Effector memory CD8-positive, alpha-beta T cell (primary cell): ENCODE data around the gene SLC34A1.
"Not testable (repeated sequence)": the region's sequence is repeated elsewhere in the genome, so short reads cannot be mapped to it uniquely, and the experiment has no call there.

Source experiments
- ATAC-seq: fragments of 150-1000 bp; cut with Tn5 transposase; replicated peaks from 2 replicates; pipeline ENCODE4 v1.10.0; 2021; ENCODE audit warnings: mild to moderate bottlenecking, moderate library complexity
- DNase-seq, 3 experiments: peaks; one replicate each; pipeline ENCODE4 v3.0.0; 2021
- H3K27ac Mint-ChIP-seq, 2 donors: one replicate each; pipeline ENCODE4 v1.8.0; 2022; ENCODE audit warnings: mild to moderate bottlenecking in 2 of 2, mixed read lengths in 2 of 2, moderate library complexity in 2 of 2
- H3K27me3 Mint-ChIP-seq, 2 donors: one replicate each; pipeline ENCODE4 v1.8.0; 2022; ENCODE audit warnings: mixed read lengths in 2 of 2
- H3K36me3 Mint-ChIP-seq: one replicate; pipeline ENCODE4 v1.8.0; 2022; ENCODE audit warnings: mild to moderate bottlenecking, moderate library complexity, mixed read lengths; ENCODE audit not compliant: insufficient read depth
- H3K4me1 Mint-ChIP-seq, 2 donors: one replicate each; pipeline ENCODE4 v1.8.0; 2022; ENCODE audit warnings: low read depth in 2 of 2, mixed read lengths in 2 of 2
- H3K4me3 Mint-ChIP-seq, 2 donors: one replicate each; pipeline ENCODE4 v1.8.0; 2022; ENCODE audit warnings: mild to moderate bottlenecking in 2 of 2, mixed read lengths in 2 of 2, moderate library complexity in 2 of 2
- H3K9me3 Mint-ChIP-seq, 2 donors: one replicate each; pipeline ENCODE4 v1.8.0; 2022; ENCODE audit warnings: mixed read lengths in 2 of 2

The SLC34A1 gene

DNA sequence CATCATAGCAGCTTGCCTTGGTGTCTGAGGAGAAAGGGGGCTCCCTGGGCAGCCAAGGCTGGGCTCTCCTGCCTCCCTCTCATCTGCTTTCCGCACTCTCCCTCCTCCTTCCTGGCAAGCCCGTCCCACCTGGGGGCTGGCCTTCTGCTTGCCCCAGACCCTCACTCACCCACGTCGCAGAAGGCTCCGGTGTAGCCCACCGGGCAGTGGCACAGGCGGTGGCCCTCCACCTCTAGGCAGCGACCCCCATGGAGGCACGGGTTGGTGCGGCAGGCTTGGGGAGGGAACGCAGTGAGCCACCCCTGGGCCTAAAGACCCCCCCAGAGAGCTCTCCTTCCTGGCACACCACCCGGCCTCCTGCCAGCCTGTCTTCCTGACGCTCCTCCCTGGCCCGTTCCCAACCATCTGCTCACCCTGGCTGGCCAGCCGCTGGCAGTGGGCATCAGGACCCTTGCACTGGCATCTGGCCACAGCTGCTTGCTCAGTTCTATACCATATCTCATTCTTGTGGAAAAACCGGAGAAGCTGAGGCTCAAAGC is 20.5 kb downstream of the SLC34A1 start:
- Mint-ChIP-seq H3K4me3 (peak overlapping the region; percentile 85 to 87), H3K4me1 (peaks cover 40 to 43% of the 10 kb centered on the region in 2 donors), H3K9me3 (no peaks in the 10 kb centered on the region), H3K27ac (peak overlapping the region; percentile 41 to 66), H3K36me3 (peaks cover 6% of the 10 kb centered on the region), H3K27me3 (no peaks in the 10 kb centered on the region)
- ATAC-seq (no peak), DNase-seq (no peak)

DNA sequence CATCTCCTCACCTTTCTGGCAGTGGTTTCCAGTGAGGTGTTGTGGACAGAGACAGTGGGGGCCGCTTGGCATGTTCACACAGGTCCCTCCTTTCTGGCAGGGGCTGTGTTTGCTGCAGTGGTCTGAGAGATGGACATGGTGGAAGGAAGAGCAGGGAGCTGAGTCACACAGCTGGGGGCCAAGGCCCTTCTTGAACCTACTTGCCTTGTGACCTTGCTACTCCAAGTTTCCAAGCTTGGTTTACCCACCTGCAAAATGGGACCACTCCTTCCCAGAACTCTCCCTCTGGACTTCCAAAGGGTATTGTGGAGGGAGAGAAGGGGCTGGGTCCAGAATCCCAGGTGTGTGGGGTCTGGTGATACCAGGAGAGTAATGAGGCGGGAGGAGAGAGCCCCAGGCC is 21.1 kb downstream of the SLC34A1 start:
- Mint-ChIP-seq H3K36me3 (peaks cover 6% of the 10 kb centered on the region), H3K27me3 (no peaks in the 10 kb centered on the region), H3K27ac (peak overlapping the region; percentile 41 to 66), H3K4me3 (peak overlapping the region; percentile 85 to 87), H3K4me1 (peaks cover 41 to 45% of the 10 kb centered on the region in 2 donors), H3K9me3 (no peaks in the 10 kb centered on the region)
- no peak for ATAC-seq
- no peak for DNase-seq

DNA sequence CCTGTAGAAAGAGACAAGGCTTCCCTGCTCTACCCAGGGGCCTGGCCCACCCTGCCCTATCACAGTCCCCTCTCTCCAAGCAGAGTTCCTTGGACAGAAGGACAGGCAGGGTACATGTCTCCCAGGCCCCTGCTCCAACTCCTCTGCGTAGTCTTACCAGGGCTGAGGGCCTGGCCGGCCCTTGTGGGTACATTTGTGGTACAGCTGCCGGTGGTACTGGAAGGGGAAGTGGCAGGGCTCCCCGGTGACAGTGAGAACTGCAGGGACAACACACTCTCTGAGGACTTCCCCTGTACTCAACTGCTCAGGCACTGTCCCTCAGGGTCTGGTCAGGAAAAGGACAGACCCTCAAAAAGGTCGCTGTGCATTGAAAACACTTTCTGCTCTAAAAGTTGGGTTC is 21.6 kb downstream of the SLC34A1 start:
- Mint-ChIP-seq H3K4me3 (peak overlapping the region; percentile 85 to 87), H3K36me3 (peaks cover 6% of the 10 kb centered on the region), H3K27me3 (no peaks in the 10 kb centered on the region), H3K4me1 (peaks cover 46 to 50% of the 10 kb centered on the region in 2 donors), H3K9me3 (no peaks in the 10 kb centered on the region), H3K27ac (peak overlapping the region in 1 of 2 donors; percentile 41)
- ATAC-seq (no peak), DNase-seq (no peak)

DNA sequence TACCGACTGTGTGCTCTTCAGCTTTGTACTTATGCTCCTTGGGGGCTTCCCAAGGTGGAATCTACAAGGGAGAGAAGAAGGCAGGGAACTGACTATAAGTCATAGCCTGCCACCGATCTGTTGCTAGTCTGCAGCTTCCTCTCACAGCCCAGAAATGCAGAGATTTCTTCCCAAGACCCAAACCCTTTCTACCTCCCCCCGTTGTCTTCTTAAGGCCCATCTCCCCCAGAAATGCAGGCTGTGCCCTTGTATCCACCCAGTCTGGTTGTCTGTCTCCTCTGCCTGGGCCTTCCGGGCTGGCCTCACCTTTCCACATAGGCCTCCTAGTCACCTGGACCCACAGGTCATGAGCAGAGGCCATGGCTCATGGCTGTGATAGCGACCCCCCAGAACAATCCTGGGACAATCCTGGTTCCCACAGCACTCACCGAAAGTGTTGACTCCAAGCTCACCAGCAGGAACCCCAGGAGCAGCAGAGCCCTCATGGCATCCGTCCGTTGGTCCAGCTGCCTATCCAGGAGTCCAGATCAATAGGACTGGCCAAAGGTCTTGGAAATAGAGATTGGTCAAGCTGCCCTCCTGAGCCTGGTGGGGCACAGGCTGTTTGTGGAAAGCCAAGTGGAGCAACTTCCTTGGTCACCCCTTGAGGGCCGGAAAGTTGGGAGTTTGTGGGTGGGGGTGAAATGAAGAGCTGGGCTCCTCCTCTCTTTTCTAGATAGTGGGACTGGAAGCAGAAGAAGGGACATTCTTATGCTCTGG is 25.0 kb downstream of the SLC34A1 start, which contains the start of gene F12:
Gene F12 (minus strand): TSS at position 522 of the 759 bp plus-strand sequence. CDS start 37 bp downstream, at position 485.
- no peak for ATAC-seq
- H3K9me3 Mint-ChIP-seq = no peaks in the 10 kb centered on the region
- peaks cover 47 to 54% of the 10 kb centered on the region in 2 donors for H3K4me1 Mint-ChIP-seq
- peak within 1 kb of the TSS; percentile 49 to 72 for H3K27ac Mint-ChIP-seq
- H3K36me3 Mint-ChIP-seq = peaks cover 17% of the 10 kb centered on the region
- H3K27me3 Mint-ChIP-seq = no peaks in the 10 kb centered on the region
- DNase-seq = no peak
- peak within 1 kb of the TSS; percentile 67 to 77 for H3K4me3 Mint-ChIP-seq

DNA sequence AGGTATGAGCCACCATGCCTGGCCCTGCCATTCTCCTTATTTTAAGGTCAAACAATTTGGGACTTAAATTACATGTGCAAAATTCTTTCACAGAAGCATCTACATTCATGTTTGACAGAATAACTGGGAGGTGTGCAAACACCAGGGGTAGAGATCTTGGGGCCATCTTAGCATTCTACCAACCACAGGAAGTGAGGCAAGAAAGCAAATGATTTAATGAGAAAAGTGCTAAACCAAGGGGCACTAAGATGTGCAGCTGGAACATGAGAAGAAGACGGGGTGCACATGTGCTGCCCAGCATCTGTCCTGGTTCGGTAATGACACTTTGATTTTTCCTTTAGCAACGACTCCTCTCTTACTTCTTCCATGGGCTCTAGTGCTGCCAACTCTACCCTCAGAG is 26.3 kb downstream of the SLC34A1 start:
- Mint-ChIP-seq H3K27me3 (no peaks in the 10 kb centered on the region), H3K36me3 (peaks cover 14% of the 10 kb centered on the region), H3K9me3 (no peaks in the 10 kb centered on the region), H3K4me3 (peak overlapping the region; percentile 67 to 77), H3K4me1 (peaks cover 37 to 46% of the 10 kb centered on the region in 2 donors), H3K27ac (peak overlapping the region; percentile 49 to 72)
- ATAC-seq (peak; percentile 59), DNase-seq (no peak)

DNA sequence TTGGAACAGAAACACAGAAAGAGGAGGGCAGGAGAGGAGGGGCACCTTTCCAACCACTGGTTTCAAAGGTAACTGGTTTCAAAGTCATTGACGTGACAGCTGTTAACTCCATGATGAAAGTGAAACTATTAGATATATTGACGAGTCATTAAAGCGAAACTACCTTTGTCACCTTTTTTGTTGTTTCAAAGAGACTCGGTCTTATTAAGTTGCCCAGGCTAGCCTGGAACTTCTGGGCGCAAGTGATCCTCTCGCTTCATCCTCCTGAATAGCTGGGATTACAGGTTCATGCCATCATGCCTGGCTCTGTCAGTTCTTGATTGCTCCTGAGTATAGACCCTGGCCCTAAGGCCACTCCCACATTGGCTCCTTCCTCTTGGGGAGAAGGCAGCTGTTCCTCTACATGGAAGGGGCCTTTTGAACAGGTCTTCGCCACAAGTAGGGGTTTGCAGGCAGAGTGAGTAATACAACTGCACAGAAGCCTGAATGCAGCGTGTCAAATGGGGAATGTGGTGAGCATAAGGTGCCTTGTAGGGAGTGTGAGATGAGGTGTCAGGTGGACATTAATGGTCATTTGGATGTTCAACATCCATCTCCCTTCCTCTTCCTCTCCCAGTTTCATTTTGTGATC is 28.5 kb downstream of the SLC34A1 start:
- H3K4me1 Mint-ChIP-seq = peaks cover 26 to 35% of the 10 kb centered on the region in 2 donors
- H3K27me3 Mint-ChIP-seq = no peaks in the 10 kb centered on the region
- peak overlapping the region; percentile 93 to 94 for H3K27ac Mint-ChIP-seq
- DNase-seq (no peak), ATAC-seq (peak; percentile 80)
- peak overlapping the region; percentile 77 to 80 for H3K4me3 Mint-ChIP-seq
- peaks cover 14% of the 10 kb centered on the region for H3K36me3 Mint-ChIP-seq
- no peaks in the 10 kb centered on the region for H3K9me3 Mint-ChIP-seq

DNA sequence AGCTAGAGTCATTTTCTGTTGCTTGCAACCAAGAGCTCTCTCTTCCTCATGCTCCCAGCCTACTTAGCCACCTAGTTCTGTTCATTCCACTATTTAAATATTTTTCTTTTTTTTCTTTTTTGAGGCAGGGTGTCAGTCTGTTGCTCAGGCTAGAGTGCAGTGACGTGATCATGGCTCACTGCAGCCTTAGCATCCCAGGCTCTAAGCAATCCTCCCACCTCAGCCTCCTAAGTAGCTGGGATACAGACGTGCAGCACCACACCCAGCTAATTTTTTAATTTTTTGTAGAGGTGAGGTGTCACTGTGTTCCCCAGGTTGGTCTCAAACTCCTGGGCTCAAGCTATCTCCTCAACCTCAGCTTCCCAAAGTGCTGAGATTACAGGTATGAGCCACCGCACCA is 30.2 kb downstream of the SLC34A1 start:
- no peak for DNase-seq
- no peaks in the 10 kb centered on the region for H3K9me3 Mint-ChIP-seq
- ATAC-seq = no peak
- peaks cover 14% of the 10 kb centered on the region for H3K36me3 Mint-ChIP-seq
- H3K27ac Mint-ChIP-seq = peak overlapping the region; percentile 10 to 55
- no peaks in the 10 kb centered on the region for H3K27me3 Mint-ChIP-seq
- H3K4me3 Mint-ChIP-seq = no peak overlapping the region
- H3K4me1 Mint-ChIP-seq = peaks cover 26 to 31% of the 10 kb centered on the region in 2 donors

DNA sequence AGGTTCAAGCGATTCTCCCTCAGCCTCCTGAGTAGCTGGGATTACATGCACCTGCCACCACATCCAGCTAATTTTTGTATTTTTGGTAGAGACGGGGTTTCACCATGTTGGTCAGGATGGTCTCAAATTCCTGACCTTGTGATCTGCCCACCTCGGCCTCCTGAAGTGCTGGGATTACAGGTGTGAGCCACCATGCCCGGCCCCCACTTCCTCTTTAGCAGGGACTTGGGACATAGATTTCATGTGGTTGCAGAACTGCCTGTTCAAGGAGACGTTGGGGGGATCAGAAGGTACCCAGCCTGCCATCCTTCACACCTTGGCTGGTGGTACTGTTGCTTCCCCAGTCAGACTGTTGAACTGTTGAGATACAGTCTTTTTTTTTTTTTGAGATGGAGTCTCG is 32.8 kb downstream of the SLC34A1 start:
- H3K9me3 Mint-ChIP-seq, DNase-seq, H3K4me3 Mint-ChIP-seq, H3K27me3 Mint-ChIP-seq, H3K27ac Mint-ChIP-seq, ATAC-seq: not testable (repeated sequence)
- Mint-ChIP-seq H3K36me3 (peaks cover 11% of the 10 kb centered on the region), H3K4me1 (peaks cover 12 to 15% of the 10 kb centered on the region in 2 donors)

DNA sequence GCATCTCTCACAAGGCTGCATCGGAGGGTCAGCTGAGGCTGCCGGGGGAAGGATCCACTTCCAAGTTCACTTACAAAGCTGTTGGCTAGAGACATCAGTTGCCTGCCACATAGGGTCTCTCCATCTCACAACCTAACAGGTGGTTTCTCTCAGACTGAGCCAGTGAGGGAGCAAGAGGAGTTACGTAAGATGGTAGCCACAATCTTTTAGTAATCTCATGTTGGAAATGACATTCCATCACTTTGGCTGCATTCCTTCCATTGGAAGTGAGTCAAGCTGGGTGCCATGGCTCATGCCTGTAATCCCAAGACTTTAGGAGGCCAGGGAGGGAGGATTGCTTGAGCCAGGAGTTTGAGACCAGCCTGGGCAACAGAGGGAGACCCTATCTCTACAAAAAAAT is 34.8 kb downstream of the SLC34A1 start:
- no peak overlapping the region for H3K27ac Mint-ChIP-seq
- H3K9me3 Mint-ChIP-seq = no peaks in the 10 kb centered on the region
- H3K4me1 Mint-ChIP-seq = peaks cover 3 to 5% of the 10 kb centered on the region in 2 donors
- ATAC-seq (no peak), DNase-seq (no peak)
- H3K4me3 Mint-ChIP-seq = no peak overlapping the region
- H3K27me3 Mint-ChIP-seq = no peaks in the 10 kb centered on the region
- no peaks in the 10 kb centered on the region for H3K36me3 Mint-ChIP-seq

DNA sequence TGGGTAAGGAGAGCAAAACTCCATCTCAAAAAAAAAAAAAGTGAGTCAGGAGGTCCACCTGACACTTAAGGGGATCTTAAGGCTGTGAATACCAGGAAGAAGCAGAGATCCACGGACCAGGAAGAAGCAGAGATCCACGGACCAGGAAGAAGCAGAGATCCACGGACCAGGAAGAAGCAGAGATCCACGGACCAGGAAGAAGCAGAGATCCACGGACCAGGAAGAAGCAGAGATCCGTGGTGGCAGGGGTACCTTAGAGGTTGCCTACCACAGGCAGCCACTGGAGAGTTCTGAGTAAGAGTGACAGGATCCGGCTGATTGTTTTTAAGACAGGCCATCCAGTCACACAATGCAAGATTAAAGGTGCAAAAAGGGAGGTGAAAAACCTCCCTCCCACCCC is 36.2 kb downstream of the SLC34A1 start:
- H3K27ac Mint-ChIP-seq = not testable (repeated sequence)

DNA sequence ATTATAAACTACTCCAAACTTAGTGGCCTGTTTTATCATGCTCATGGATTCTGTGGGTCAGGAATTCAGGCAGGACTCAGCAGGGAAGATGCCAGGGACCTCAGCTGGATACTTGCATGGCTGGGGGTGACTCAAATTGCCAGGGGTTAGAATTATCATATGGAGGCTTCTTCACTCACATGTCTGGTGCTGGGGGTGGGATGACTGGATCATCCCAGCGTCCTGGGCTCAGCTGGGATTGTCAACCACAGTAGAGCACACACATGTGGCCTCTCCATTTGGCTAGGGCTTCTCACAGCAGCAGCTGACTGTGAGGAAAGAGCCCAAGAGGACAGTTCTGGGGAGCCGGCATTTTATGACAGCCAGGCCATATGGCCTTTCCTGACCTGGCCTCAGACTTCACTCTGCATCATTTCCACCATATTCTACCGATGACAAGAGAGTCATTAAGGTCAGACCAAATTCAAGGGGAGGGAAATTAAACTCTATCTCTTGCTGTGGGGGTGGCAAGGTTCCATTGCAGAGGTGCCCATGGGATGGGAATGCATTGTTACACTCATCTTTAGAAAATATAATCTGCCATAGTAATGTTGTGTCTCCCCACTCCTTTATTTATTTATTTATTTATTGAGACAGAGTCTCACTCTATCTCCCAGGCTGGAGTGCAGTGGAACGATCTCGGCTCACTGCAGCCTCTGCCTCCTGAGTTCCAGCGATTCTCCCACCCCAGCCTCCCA is 37.0 kb downstream of the SLC34A1 start:
- DNase-seq = no peak
- Mint-ChIP-seq H3K4me1 (peaks cover 12 to 13% of the 10 kb centered on the region in 2 donors), H3K4me3 (no peak overlapping the region), H3K9me3 (no peaks in the 10 kb centered on the region), H3K27me3 (no peaks in the 10 kb centered on the region), H3K36me3 (peaks cover 8% of the 10 kb centered on the region), H3K27ac (no peak overlapping the region)
- ATAC-seq = no peak

More for the DNA sequence above, 36.2 kb downstream of the SLC34A1 start:
- H3K27me3 Mint-ChIP-seq, ATAC-seq, DNase-seq, H3K36me3 Mint-ChIP-seq, H3K9me3 Mint-ChIP-seq, H3K4me1 Mint-ChIP-seq, H3K4me3 Mint-ChIP-seq: not testable (repeated sequence)

DNA sequence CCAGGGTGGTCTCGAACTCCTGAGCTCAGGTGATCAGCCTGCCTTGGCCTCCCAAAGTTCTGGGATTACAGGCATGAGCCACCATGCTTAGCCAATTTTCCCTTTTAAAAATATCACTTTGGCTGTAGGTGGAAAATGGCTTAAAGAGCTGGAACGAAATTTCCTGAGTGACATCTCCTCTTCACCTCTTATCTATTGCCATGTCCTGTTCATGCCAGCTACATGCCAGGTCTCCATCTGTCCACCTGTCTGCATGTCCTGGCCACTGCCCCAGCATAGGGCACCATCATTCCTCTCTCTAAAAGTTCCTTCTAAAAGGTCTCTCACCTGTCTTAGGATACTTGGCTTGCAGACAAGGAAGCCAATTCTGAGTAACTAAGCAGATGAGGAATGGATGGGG is 39.4 kb downstream of the SLC34A1 start:
- no peak for DNase-seq
- Mint-ChIP-seq H3K27ac (no peak overlapping the region), H3K4me3 (no peak overlapping the region), H3K27me3 (no peaks in the 10 kb centered on the region), H3K9me3 (no peaks in the 10 kb centered on the region), H3K4me1 (peaks cover 26 to 29% of the 10 kb centered on the region in 2 donors), H3K36me3 (peaks cover 20% of the 10 kb centered on the region)
- no peak for ATAC-seq

DNA sequence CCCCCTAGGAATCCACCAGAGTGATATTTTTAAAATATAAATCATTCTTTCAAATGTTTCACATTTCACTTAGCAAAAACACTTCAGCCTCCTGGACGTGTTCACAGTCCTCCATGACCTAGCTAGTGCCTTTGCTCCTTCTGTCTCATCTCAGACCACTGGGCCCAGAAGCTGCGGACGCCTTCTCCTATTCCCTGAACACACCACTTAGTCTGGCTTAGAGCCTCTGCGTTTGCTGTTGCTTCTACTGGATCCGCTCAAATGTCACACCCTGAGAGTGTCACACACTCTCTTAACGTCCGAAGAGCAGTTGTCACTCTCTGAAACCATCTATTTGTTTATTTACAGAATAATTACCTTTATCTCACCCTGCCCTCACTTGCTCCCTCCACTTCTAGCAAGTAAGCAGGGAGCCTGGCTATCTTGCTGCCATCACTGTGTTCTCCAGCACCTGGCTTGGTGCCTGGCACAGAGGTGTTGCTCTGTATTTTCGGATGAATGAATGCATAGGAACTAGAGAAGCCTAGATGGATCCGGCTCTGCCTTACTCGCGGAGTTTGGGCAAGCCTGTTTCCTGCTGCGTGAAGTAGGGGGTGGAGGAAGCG is 41.1 kb downstream of the SLC34A1 start:
- peaks cover 36% of the 10 kb centered on the region for H3K36me3 Mint-ChIP-seq
- H3K4me3 Mint-ChIP-seq = peak overlapping the region; percentile 76 to 93
- ATAC-seq (peak; percentile 6), DNase-seq (no peak)
- peak overlapping the region; percentile 93 to 95 for H3K27ac Mint-ChIP-seq
- peaks cover 42 to 45% of the 10 kb centered on the region in 2 donors for H3K4me1 Mint-ChIP-seq
- no peaks in the 10 kb centered on the region for H3K27me3 Mint-ChIP-seq
- no peaks in the 10 kb centered on the region for H3K9me3 Mint-ChIP-seq
